ENCODE results near the gene MLF2. TPM values are rescaled to one million over a fixed set of nuclear protein-coding genes. Genes with fewer than 3 reads are reported as not detected.

MLF2 gene
- total and polyA plus RNA-seq, 9 of the 15 experiments (the other 6 are each of a cell fraction or from before 2014, with no cell fraction given): 11.4 to 190 (median 139) TPM

GRCh38 chr12:6759741-6760140, 6.8 kb upstream of the MLF2 start (continued):
- no peak for TF ChIP-seq NFE2 (IDR thresholded peaks at IDR 0.05; ENCODE audit: low read depth)
- TF ChIP-seq SAFB (IDR thresholded peaks at IDR 0.05; ENCODE audit: borderline replicate concordance, low read depth, low read length): no peak

- Histone ChIP-seq H2AFZ (ENCODE audit: low read depth, low read length) (peak overlapping the region; percentile 74), H3K9me1 (ENCODE audit: control insufficient read depth, insufficient read depth, low read length) (no peaks in the 10 kb centered on the region), H3K9me3 (replicated peaks; ENCODE audit: control insufficient read depth, insufficient read depth, low read depth, low read length) (no peaks in the 10 kb centered on the region), H4K20me1 (replicated peaks; ENCODE audit: control insufficient read depth, insufficient read depth, low read length) (no peaks in the 10 kb centered on the region), H3K27me3 (ENCODE audit: control insufficient read depth in 2 of 2, insufficient read depth in 2 of 2, low read length in 2 of 2) (no peaks in the 10 kb centered on the region), H3K9ac (ENCODE audit: insufficient read depth in 1 of 2, low read depth in 2 of 2, low read length in 2 of 2) (no peak overlapping the region), H3K36me3 (ENCODE audit: control insufficient read depth, insufficient read depth, low read length) (no peaks in the 10 kb centered on the region), H3K27ac (ENCODE audit: extremely low read depth, low read depth, low read length) (no peak overlapping the region; the same call in 2 of the 3 replicates), H3K4me3 (no peak overlapping the region), H3K4me1 (replicated peaks in 1 of 2; ENCODE audit: control insufficient read depth in 2 of 2, insufficient read depth in 2 of 2, low read length in 2 of 2) (peaks cover 6 to 27% of the 10 kb centered on the region in 2 experiments), H3K79me2 (ENCODE audit: control insufficient read depth, insufficient read depth, low read length) (no peaks in the 10 kb centered on the region), H3K4me2 (ENCODE audit: insufficient read depth, low read length) (no peak overlapping the region; the same call in 1 of the 2 replicates)
- no peak for DNase-seq (ENCODE audit: extremely low read depth in 1 of 4, low spot score in 3 of 4)
- 69% methylated on average over 8 of the region's 9 CpGs for WGBS (ENCODE audit: insufficient coverage, low coverage, missing lambda C conversion rate)
- TF ChIP-seq SMC3 (conservative IDR thresholded peaks at IDR 0.05; ENCODE audit: insufficient read depth, low read depth, low read length) (no peak), MCM5 (IDR thresholded peaks at IDR 0.05; ENCODE audit: low read depth) (no peak), ZBTB8A (IDR thresholded peaks at IDR 0.05; ENCODE audit: partially characterized antibody) (no peak), ETV6 (IDR thresholded peaks at IDR 0.05; ENCODE audit: borderline replicate concordance in 1 of 2, low read depth in 2 of 2, low read length in 1 of 2) (no peak), ETV6 (CRISPR knock-in tag; IDR thresholded peaks at IDR 0.05; ENCODE audit: borderline replicate concordance) (no peak), ZNF263 (CRISPR knock-in tag; IDR thresholded peaks at IDR 0.05; ENCODE audit: borderline replicate concordance) (0 out of 2 replicates have a peak, but pooled peaks have one; percentile 22), ZNF583 (CRISPR knock-in tag; IDR thresholded peaks at IDR 0.05) (no peak), CHAMP1 (IDR thresholded peaks at IDR 0.05) (no peak), CBFB (CRISPR knock-in tag; IDR thresholded peaks at IDR 0.05) (no peak)
- in situ Hi-C loops (cut with MboI): no loop called here
- no TSS peak for BruUV-seq (replicated peaks)
- no peak for FAIRE-seq
- no peak for ATAC-seq
- CTCF ChIA-PET (ENCODE audit: low intra/inter-chr PET ratio): interaction anchor here (0.6 kb wide), 1 partner anchor 172 kb away, joined by 3 read pairs; no protein-coding TSS in a partner anchor
- intact Hi-C loops (cut with micrococcal nuclease): no loop called here
- POLR2A ChIA-PET: interaction anchor here (0.8 kb wide), 1 partner anchor 8 kb away, joined by 3 read pairs; the partner anchor contains the start of gene PTMS
These were observed 5.7 kb upstream of the MLF2 start for GRCh38 chr12:6758506-6759095.

Data from K562 (cell line).